HL-60 (cell line): ENCODE measurements around the gene TMEM225.

Source experiments
- DNase-seq, 2 experiments: peaks; one replicate each; pipeline ENCODE4 v3.0.0-alpha.2; 2010 to 2020; ENCODE audit warnings: low read depth in 1 of 2, low spot score in 1 of 2
- H3K27ac ChIP-seq: fragments of 250-450 bp; sonication (Bioruptor Pico); replicated peaks from 2 replicates; pipeline ENCODE4 v1.5.1; 2020; ENCODE audit warnings: mild to moderate bottlenecking, moderate library complexity
- H3K27me3 ChIP-seq: fragments of 250-450 bp; sonication (Bioruptor Pico); 2 replicates; pipeline ENCODE4 v1.5.1; 2021; ENCODE audit warnings: mild to moderate bottlenecking, moderate library complexity; ENCODE audit not compliant: insufficient read depth, poor library complexity, severe bottlenecking
- H3K4me3 ChIP-seq: replicated peaks from 2 replicates; pipeline ENCODE4 v1.5.1; 2011; ENCODE audit warnings: mild to moderate bottlenecking, control low read depth, low read length; ENCODE audit not compliant: insufficient read depth
- GABPA ChIP-seq: IDR thresholded peaks from 2 replicates; pipeline ENCODE4 v1.6.1; 2012; ENCODE audit warnings: low read depth
- POLR2AphosphoS5 ChIP-seq: IDR thresholded peaks from 2 replicates; pipeline ENCODE4 v1.6.1; 2012; ENCODE audit warnings: low read depth
- SPI1 ChIP-seq: IDR thresholded peaks from 2 replicates; pipeline ENCODE4 v1.6.1; 2012; ENCODE audit warnings: low read depth, mild to moderate bottlenecking, borderline replicate concordance
- TF ChIP-seq, protein P1 (sequence below): IDR thresholded peaks from 2 replicates; pipeline ENCODE4 v1.6.1; 2012; ENCODE audit warnings: low read depth; ENCODE audit not compliant: insufficient replicate concordance
- TF ChIP-seq, protein P2 (sequence below): IDR thresholded peaks from one replicate; pipeline ENCODE4 v1.5.1; 2011; ENCODE audit warnings: low read length, control low read depth, inconsistent platforms; ENCODE audit not compliant: insufficient read depth

The TMEM225 gene

DNA sequence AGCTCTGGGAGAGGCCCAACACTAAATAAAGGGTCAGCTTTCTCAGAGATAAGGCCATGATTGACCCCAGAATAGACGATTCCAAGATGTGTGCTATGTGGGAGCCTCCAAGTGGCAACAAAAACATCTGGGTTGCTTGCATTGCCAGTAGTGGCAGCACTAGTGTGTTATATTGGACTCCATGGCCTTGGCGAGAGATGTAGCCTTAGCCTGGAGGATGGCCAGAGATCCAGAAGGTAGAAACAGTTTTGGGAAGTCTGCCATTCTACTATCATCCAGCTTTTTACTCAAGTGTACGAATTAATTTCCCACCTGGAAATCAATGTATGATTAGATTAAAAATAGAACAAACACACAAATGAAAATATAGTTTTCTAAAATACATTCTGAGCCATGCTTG lies 19.5 kb upstream of the TMEM225 start:
- H3K27me3 ChIP-seq: no peaks in the 10 kb centered on the region
- no peak overlapping the region for H3K4me3 ChIP-seq
- H3K27ac ChIP-seq: no peak overlapping the region
- TF ChIP-seq, protein P1, sequence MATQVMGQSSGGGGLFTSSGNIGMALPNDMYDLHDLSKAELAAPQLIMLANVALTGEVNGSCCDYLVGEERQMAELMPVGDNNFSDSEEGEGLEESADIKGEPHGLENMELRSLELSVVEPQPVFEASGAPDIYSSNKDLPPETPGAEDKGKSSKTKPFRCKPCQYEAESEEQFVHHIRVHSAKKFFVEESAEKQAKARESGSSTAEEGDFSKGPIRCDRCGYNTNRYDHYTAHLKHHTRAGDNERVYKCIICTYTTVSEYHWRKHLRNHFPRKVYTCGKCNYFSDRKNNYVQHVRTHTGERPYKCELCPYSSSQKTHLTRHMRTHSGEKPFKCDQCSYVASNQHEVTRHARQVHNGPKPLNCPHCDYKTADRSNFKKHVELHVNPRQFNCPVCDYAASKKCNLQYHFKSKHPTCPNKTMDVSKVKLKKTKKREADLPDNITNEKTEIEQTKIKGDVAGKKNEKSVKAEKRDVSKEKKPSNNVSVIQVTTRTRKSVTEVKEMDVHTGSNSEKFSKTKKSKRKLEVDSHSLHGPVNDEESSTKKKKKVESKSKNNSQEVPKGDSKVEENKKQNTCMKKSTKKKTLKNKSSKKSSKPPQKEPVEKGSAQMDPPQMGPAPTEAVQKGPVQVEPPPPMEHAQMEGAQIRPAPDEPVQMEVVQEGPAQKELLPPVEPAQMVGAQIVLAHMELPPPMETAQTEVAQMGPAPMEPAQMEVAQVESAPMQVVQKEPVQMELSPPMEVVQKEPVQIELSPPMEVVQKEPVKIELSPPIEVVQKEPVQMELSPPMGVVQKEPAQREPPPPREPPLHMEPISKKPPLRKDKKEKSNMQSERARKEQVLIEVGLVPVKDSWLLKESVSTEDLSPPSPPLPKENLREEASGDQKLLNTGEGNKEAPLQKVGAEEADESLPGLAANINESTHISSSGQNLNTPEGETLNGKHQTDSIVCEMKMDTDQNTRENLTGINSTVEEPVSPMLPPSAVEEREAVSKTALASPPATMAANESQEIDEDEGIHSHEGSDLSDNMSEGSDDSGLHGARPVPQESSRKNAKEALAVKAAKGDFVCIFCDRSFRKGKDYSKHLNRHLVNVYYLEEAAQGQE: no peak
- TF ChIP-seq GABPA: no peak
- TF ChIP-seq POLR2AphosphoS5: no peak
- TF ChIP-seq SPI1: no peak
- TF ChIP-seq, protein P2, sequence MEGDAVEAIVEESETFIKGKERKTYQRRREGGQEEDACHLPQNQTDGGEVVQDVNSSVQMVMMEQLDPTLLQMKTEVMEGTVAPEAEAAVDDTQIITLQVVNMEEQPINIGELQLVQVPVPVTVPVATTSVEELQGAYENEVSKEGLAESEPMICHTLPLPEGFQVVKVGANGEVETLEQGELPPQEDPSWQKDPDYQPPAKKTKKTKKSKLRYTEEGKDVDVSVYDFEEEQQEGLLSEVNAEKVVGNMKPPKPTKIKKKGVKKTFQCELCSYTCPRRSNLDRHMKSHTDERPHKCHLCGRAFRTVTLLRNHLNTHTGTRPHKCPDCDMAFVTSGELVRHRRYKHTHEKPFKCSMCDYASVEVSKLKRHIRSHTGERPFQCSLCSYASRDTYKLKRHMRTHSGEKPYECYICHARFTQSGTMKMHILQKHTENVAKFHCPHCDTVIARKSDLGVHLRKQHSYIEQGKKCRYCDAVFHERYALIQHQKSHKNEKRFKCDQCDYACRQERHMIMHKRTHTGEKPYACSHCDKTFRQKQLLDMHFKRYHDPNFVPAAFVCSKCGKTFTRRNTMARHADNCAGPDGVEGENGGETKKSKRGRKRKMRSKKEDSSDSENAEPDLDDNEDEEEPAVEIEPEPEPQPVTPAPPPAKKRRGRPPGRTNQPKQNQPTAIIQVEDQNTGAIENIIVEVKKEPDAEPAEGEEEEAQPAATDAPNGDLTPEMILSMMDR: no peak
- no peak for DNase-seq

DNA sequence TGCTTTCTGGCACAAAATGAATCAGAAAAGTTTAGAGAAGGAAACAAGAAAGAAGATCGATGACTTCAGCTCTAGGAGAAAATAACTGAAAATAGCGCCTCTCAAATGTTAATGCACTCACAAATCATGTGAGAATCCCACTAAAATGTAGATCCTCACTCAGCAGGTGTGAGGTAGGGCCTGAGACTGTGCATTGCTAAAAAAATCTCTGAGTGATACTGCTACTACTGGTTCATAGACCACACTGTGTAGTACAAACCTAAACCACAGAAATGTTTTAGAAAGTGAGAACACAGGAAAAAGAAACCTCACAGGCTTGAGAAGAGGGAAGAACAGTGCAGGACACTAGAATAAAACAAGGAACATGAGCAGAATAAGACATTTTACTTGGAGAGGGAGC lies 18.5 kb upstream of the TMEM225 start:
- DNase-seq: no peak

DNA sequence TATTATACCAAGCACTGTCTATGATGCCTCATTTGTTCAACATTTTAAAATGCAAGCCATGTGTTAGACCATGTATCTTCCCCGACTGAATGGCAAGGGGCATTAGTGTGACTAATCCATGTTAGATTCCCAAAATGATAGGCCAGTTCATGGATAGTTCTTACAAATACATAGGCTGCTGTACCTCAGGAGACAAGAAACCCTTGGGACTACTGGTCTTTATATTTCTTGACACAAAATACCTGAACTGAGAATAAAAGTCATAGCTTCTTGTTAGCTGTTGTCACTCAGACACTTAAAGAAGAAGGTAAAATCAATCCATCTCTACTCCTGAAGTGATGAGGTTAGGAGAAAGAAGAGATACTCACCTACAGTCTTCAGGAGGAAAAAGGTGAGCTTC lies 16.4 kb upstream of the TMEM225 start, which contains the start of gene OR8D4:
Gene OR8D4, plus strand, starts transcription at position 301 of the 400 bp plus-strand sequence. CDS start 4,265 bp downstream, outside the sequence.
- DNase-seq: no peak
- TF ChIP-seq, protein P1: no peak
- no peak for TF ChIP-seq GABPA
- no peak for TF ChIP-seq POLR2AphosphoS5
- TF ChIP-seq SPI1: no peak
- TF ChIP-seq, protein P2: no peak
- Histone ChIP-seq H3K27ac (no peak within 1 kb of the TSS), H3K4me3 (no peak within 1 kb of the TSS), H3K27me3 (no peaks in the 10 kb centered on the region)

More for the DNA sequence above, 18.5 kb upstream of the TMEM225 start:
- no peak overlapping the region for H3K4me3 ChIP-seq
- TF ChIP-seq GABPA (no peak), POLR2AphosphoS5 (no peak), SPI1 (no peak)
- TF ChIP-seq, protein P1: no peak
- TF ChIP-seq, protein P2: no peak
- no peak overlapping the region for H3K27ac ChIP-seq
- no peaks in the 10 kb centered on the region for H3K27me3 ChIP-seq
